22Rv1 (cell line): ENCODE measurements around the gene FBXO41.

Experiments used
- H3K27ac ChIP-seq: fragments of 450-650 bp; 2 replicates; pipeline ENCODE4 v1.5.1; 2017
- CTCF ChIP-seq: fragments of 450-650 bp; IDR thresholded peaks from 2 replicates; pipeline ENCODE4 v1.5.1; 2017; ENCODE audit warnings: mild to moderate bottlenecking
- ZFX ChIP-seq: fragments of 450-650 bp; IDR thresholded peaks from 2 replicates; pipeline ENCODE4 v1.6.1; 2017; ENCODE audit warnings: antibody characterized with exemption, borderline replicate concordance

FBXO41 gene, protein sequence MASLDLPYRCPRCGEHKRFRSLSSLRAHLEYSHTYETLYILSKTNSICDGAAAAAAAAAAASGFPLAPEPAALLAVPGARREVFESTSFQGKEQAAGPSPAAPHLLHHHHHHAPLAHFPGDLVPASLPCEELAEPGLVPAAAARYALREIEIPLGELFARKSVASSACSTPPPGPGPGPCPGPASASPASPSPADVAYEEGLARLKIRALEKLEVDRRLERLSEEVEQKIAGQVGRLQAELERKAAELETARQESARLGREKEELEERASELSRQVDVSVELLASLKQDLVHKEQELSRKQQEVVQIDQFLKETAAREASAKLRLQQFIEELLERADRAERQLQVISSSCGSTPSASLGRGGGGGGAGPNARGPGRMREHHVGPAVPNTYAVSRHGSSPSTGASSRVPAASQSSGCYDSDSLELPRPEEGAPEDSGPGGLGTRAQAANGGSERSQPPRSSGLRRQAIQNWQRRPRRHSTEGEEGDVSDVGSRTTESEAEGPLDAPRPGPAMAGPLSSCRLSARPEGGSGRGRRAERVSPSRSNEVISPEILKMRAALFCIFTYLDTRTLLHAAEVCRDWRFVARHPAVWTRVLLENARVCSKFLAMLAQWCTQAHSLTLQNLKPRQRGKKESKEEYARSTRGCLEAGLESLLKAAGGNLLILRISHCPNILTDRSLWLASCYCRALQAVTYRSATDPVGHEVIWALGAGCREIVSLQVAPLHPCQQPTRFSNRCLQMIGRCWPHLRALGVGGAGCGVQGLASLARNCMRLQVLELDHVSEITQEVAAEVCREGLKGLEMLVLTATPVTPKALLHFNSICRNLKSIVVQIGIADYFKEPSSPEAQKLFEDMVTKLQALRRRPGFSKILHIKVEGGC

GRCh38 chr2:73284296-73285158 is at the start of gene FBXO41:
Gene FBXO41, minus strand, starts transcription at chr2:73284478. Its CDS starts 14,848 bp downstream, at chr2:73269630.
- peak within 1 kb of the TSS; percentile 48 for H3K27ac ChIP-seq
- TF ChIP-seq ZFX (no peak), CTCF (no peak)

- TF ChIP-seq ZFX (no peak), CTCF (no peak)
- H3K27ac ChIP-seq: peak overlapping the region; percentile 40
Measured at GRCh38 chr2:73334045-73334444, 49.8 kb upstream of the FBXO41 start.

GRCh38 chr2:73333564-73333963 is 49.3 kb upstream of the FBXO41 start:
- no peak for TF ChIP-seq ZFX
- TF ChIP-seq CTCF: no peak
- peak overlapping the region; percentile 40 for H3K27ac ChIP-seq

DNA sequence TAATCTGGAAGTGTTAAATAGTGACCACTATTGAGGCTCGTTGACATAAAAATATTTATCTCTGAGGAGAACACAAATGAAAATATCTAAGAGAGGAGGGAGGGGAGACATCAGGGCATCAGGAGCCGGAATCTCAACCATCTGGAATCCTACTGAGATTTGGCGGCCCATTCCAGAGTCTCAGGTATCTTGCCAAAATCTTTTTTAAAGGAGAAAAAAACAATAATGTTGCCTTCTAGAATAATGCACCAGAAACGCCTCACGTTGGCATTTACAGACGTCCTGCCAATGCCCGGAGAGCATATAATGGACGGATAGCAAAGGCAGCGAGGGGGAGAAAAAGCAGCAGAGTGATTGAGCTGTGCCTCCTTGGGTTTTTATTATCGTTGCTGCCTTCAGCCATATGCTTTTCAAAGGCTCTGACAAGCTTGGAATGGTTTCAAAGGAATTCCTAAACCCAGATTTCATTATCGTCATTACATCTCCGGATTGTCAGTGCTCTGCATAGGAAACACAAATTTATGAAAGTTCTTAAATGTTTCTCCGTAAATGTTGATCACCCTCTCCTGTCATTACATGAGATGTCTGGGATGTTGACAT is 39.9 kb upstream of the FBXO41 start:
- TF ChIP-seq ZFX: no peak
- TF ChIP-seq CTCF: no peak

DNA sequence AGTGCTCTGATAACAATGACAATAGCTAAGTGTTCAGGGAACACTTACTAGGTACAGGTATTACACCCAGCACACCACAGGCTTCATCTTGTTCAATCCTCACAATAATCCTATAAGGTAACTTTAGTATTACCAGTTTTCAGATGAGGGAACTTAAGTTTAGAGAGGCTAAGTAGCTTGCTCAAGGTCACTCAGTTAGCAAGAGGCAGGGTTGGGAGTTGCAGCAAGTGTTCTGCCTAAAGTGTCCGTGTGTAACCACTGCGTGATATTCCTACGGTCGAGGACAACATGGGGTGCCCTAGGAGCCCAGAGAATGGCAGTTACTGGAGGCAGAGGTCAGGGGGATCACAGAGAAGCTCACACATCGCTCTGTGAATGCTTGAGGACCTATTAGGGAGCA is 39.3 kb upstream of the FBXO41 start:
- H3K27ac ChIP-seq: no peak overlapping the region
- no peak for TF ChIP-seq CTCF
- TF ChIP-seq ZFX: no peak

More for the DNA sequence above, 39.9 kb upstream of the FBXO41 start:
- H3K27ac ChIP-seq: no peak overlapping the region

GRCh38 chr2:73314441-73314840 is 30.2 kb upstream of the FBXO41 start:
- TF ChIP-seq CTCF (no peak), ZFX (no peak)
- no peak overlapping the region for H3K27ac ChIP-seq
